GM21528 (cell line): Measurements from ENCODE around the gene PHOX2B.

Experiments
- ATAC-seq: cut with Tn5 transposase; IDR thresholded peaks from one replicate; pipeline ENCODE4 v1.9.1; 2021; ENCODE audit warnings: mild to moderate bottlenecking, moderate library complexity; ENCODE audit not compliant: unreplicated experiment, low FRiP score

Gene PHOX2B

DNA sequence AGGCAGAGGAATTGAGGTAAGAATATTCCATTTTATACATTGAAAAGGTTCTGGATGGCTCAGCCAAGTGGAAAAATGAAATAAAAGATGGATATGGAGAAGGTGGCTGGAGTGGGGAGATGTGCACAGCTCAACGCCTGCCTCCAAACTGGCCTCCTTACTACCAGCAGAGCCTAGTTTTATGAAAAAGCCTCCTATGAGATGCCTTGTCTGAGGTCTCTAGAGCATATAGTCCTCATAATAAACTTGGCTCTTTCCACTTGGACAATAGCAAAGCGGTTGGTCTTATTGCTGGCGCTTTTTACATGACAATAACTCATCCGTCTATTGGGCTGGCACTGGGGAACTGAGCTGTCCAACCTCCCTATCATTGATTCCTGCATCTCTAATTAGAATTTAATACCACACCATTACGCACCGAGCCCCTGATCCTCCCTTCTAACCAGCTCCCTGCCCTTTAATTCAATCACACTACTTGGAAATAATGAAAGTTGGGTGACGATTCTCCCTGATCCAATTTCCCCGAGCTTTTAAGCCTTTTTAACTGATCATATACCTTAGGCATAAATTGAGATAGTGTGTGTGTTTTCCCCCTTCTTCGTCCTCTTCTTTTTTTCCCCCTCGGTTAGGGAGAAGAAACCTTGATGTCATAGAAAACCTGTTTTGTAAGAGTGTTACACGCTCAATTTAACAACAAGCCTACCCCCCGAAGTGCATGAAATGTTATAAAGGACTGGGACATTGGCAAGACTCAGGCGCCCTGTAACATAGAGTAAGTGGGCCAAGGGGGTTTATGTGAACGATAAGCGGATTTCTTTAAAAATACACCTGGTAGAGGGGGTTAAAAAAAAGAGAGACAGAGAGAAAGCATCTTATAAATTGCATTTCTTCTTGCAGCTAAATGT, at the start of gene PHOX2B:
PHOX2B (minus strand) TSS at position 155 of the 905 bp plus-strand sequence; CDS start at position 40, 115 bp downstream.
- no peak for ATAC-seq

DNA sequence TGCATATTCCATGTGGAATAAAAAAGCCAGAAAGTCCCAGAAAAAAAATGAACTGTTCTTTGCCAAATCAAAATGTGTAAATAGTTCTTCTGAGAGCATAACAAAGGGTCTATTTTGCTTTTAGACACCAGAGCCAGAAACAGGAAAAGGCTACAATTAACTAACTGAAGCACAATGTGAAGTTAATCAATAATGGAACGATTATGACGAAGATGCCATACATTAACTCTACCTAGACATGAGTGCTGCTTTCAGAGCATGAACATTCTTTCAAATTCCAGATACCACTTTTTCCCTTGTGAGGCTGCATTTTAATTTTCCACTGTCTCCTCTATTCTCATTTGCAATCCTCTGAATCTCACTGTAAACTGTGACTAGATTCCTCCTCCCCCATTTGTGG, 48.7 kb upstream of the PHOX2B start:
- no peak for ATAC-seq

DNA sequence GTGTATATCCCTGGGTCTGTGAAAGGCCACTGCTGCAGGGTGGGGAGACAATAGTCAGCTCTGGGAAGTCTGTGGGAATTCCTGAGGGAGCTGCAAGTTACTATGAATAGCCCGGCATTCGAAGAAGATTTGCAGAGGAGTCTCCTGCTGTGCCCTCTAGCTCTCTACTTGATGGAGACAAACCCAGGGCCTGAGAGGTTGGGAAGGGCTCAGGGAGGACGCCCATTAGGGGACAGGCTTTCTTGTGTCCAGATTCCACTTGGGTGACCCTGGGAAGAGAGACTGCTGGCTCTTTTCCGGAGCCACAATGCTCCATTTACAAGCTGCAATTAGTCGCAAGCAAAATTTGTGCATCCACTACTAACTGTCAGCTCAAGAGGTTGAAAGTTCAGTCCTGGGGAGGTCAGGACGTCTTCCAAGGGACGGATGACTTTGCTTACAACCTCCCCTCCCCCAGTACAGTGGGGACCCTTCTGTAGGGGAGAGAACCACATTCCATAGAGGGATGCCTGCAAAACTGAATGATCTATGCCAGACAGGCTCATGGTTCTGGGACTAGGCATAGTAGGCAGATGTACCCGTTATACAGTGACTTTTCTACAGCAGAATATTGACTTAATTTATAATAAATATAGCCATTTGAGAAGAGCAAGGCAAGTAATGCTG, 48.2 kb upstream of the PHOX2B start:
- ATAC-seq, result no peak

DNA sequence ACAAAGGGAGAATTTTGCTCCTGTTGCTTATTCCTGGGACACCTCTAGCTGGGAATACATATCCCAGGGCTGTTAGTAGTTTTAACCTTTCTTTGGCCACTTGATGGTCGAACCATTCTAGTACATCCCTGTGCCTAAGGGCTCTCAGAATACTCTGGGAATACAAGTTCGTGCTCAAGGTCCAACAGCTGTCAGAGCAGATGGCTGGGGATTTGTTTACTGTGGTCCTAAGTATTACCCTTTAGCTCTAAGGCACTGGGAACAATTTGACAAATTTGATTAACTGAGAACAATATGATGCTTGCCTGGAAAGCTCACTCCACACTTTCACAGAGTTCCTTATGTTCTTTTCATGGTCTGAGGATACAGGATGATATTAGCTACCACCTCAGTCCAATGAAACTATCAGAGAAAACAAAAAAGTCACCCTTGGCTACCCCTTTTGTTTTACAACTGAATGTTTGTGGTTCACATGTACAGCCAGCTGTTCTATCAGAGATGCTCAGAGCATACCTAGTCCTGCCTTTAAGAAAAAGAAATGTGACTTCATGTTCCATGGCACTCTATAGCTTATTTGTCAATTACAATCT, 47.4 kb upstream of the PHOX2B start:
- no peak for ATAC-seq

DNA sequence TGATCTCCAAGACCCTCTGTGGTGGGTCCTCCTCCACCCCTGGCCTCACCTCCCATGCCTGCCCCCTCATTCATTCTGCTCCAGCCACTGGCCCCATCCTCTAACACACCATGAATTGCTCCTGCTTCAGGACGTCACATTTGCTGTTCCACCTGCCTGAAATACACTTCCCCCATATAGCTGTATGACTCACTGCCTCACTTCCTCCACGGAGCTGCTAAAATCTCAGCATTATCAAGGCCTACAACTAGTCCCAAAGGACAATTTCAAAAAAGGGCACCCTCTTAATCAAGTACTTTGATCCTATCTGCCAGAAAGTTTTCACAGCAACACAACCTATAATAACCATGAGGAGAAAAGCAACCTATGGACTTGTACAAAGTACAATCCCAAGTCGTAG, 43.6 kb upstream of the PHOX2B start:
- ATAC-seq, result no peak

DNA sequence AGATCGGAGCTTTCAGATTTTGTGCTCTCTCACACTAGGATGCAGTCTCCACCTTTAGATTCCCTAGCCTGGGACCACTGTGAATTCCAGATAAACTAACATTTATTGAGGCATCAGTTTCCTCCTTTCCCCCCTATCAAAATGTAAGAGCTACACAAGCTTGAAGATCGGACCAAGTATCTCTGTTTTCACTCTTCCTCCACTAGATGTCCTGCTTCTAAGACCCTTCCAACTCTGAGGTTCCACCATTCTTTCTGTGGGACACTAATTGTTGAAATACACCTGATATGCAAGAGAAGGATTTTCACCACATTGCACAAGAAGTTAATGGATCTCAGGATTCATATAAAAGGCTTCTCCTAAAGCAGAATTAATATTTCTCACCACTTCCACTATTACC, 43.0 kb upstream of the PHOX2B start:
- no peak for ATAC-seq

DNA sequence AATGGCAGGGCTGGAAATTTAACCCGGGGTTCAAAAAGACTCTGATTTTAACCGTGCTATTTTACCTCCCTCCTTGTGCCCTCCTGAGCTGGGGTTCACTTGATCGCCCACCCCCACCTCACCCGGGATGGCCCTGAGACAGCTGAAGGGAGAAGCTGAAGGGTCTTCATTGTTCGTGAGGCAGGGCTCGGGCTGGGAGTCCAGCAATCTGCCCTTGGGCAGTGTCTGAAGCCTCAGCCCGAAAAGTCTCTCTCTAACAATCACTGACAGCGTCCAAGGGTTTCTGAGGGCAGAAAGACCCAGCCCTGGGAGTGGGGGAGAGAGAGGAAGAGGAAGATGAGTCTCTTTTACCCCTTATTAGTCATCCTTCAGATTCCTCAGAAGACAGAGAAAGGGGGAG, 39.4 kb upstream of the PHOX2B start:
- ATAC-seq, result no peak

DNA sequence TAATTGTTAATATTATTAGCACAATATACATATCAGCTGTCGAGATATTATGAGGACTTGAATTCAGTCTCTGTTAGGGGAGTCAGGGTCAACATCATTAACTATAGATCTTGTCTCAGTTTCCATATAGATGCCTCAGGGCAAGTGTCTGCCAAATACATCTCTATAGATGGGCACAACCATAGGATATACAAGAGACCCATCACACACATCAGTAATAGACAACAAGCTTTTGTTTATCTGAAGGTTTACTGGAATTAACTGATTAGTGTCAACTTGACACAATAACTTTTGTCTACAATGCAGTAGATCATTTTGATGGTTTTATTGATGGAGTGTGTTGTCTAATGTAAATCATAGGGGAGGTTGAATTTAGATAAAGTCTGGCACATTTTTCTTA, 37.1 kb upstream of the PHOX2B start:
- no peak for ATAC-seq

DNA sequence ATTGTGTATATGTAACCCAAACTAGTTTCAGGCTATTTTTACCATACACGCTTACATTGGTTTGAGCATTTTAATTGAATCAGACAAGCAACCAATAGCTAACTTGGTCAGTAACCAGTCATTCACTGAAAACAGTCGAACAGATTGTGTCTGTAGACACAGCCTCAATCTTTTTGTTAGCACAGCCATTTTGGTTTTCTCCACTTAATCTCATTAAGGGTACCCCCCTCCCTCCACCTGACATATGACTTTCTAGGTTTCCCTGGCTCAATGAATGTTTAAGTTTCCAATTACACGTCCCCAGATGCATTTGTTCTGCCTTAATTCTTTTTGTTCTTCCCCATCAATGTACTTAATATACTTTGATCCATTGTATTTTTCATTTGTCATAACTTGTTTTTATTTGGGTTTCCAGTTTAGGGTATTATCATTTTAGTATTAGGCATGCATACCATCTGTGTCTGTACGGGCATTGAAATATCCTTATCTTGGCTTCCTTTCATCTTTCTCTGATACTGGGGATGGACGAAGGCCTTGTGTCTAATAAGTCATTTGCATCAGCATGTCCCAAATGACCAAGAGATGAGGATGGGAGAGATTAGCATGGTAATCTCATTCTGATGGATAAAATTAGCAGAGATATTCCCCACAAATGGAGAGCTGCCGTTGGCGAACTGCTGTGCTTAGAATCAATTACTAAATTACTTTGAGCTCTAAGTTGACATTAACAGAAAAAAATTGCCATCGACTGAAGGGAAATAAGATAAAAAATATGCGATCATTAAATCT, 35.9 kb upstream of the PHOX2B start:
- ATAC-seq, result no peak

DNA sequence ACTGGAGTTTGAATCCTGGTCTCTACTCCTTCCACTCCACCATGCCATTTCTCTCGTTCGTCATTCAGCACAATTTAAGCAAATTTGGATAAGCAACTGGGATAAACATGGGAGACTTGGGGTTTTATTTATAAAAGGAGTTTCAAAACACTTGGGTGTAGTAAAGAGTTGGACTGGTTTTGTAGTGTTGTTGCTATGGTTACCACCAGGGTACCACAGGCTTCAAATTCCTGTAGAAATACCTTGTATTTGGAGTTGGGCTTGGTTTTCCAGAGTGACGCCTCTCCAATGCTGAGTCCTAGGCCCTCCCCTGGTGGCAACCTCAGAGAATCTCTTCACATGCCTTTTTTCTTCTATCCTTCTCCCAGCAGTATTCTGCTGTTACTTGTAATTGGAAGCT, 27.9 kb upstream of the PHOX2B start:
- ATAC-seq, result no peak

DNA sequence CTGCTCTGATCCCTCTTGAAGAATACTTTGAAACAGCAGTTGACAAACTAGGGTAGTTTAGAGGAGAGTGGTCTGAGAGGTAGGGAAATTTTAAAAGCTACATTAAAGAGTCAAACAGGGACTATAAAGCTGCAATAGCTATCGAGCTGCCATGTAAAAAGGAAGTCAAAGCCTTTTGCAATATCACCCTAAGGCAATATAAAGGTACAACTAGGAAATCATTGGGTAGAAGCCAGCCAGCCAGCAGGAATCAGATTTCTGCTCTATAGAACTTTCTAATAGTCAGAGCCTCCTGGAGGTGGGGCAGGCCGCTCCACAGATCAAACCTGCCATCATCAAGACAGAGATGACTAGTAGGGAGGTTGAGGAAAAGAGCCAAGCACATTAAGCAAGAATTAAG, 15.2 kb upstream of the PHOX2B start:
- ATAC-seq, result no peak

DNA sequence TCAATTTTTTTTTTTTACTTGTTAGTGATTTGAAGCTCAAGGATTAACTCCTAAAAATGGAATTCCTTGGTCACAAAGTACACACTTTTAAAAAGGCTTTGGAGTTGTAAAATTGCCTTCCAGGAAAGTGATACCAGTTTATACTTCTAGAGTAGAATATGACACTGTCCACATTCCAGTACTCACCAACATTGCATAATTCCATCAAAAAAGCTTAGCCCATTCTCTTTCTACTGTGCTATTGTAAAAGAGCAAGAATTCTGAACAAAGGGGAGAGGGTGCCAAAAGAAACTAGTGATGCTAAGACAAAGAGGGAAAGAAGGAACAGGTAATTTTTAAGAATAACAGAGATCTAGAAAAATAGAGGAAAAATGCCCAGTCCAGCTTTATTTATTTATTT, 10.4 kb upstream of the PHOX2B start:
- ATAC-seq, result no peak

DNA sequence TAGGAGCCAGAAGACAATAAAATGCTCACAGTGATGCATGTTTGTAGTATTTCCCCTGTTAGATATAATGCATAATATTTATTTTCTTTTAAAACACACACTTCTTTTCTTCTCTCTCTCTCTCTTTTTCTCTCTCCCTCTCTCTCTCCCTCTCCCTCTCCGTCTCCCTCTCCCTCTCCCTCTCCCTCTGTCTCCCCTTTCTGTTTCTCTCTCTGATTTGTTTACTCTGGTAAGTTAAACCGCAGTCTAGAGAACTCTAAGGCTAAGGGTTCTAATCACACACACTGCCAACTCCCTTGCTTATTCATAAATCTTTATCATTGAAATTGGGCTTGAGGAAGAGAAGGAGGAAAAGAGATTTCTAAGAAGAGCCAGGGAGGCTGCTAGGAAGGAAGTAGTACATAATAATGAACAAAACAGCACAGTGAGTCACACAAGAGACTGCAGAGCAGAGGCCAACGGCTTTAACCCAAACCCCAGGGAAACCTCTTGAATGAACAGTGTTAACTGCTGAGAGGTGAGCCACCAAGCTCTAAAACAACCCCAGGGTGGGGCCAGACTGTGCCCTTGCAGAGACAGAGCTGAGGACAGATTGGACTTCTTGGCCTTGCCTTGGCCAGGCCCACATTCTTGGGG, 9.1 kb upstream of the PHOX2B start:
- ATAC-seq, result no peak

DNA sequence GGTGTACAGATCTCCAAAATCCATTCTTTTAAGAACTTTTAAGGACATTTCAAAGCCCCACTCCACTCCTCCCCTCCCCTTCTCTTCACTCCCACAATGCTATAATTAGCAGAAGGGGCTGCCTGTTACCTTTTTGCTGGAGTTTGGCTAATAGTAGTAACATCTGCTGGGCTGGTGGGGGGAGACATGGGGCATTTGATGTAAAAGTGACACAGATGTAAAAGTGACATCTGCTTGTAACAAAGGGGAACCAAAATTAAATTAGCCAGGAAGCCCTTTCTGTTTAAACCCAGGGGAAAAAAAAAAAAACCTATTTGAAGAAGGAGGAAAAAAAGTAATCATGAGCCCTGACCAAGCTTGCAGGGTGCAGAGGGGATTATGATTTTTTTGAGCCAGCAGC, 5.4 kb upstream of the PHOX2B start:
- no peak for ATAC-seq

DNA sequence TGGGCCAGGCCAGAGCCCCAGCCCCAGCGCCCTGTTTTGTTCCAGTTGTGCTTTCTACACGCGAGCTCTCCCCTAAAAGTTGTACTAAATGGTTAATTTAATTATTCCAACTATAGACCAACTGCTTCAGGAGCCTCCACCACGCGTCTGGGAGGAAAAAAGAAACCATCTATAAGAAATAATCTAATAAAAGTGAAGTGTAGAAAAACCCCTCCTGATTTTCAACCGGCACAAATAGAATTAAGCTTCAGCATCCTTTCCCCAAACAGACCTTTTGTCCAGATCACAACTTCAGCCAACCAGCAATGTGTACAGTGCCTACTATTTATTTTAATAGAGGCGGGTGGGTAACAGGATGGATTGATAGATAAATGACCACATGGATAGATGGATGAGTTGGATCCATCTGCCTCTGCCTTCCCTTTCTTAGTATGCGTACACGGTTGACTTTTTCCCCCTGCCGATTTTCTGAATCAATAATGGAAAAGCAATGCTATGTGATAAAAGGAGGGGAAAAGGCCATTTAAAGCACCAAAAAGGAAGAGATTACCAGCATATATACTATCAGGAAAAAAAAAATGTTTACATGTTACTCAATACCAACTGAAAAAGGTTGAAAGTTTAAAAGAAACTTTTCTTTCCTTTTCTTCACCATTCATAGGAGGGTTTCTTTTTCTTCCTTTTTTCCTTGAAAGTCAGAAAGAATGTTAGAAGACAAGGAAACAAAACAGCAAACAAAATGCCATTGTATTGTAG, 3.7 kb upstream of the PHOX2B start:
- no peak for ATAC-seq

DNA sequence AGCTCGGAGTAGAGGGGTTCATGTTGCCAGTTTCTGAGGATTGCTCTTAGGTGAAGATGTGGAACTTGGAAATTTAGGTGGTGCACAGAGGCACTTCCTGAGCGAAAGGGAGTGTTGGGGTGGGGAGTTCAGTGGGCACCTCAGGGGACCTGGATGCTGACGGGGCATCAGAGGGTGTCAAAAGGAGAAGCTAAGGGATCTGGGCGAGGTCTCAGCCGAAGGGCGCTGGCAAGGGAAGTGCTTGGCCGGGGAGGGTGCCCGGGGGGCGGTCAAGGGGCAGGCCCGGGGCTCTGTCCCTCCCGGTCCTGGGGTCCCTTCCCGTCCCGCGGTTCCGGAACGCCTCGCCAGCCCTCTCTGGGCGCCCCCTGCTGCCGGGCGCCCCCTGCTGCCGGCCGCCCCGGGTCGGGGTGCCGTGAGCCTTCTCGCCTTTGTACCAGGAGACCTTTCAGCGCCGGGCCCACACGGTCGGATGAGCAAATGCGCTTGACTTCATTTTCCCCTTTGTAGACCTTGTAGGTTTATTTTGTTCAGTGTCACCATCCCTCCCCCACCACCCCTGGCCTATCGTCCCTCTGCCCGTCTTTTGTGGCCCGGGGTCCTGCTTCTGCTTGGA, 3.0 kb upstream of the PHOX2B start:
- ATAC-seq, result no peak

DNA sequence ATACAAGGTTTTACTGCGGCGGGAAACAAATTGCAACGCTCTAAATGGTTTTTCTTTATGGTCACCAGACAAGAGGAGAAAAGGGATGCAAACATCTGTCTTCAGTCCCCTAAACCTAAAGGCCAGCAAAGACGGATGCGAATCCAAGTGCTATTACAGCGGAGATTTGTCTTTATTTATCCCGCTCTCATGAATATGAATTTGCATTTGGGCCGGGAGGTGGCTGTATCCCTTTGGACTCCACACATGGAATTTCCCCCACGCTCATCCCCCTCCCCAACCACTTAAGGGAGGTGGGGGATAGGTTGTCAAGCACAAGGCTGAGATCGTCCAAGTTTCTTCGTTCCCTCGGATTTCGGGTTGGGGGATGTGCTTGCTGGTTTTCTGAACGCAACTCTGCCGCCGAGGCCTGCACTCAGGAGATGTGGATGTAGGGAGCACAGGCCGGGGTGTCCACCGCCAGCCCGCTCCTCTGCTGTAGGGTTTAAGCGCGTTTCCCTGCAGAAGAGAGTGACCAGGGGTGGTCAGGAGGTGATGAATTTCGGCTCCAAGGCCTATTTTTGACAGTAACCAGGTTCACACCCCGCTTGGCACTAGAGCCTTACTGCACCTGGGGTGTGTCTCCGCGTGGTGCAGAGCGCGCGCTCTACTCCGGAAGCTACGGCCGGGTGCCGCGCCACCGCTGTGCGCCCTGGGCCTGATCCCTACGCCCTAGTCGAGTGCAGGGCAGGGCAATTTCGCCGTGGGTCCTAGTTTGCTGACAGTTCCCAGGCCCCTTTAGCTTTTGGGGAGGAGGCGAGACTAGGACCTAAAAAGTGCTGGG, 2.3 kb upstream of the PHOX2B start:
- ATAC-seq, result no peak

DNA sequence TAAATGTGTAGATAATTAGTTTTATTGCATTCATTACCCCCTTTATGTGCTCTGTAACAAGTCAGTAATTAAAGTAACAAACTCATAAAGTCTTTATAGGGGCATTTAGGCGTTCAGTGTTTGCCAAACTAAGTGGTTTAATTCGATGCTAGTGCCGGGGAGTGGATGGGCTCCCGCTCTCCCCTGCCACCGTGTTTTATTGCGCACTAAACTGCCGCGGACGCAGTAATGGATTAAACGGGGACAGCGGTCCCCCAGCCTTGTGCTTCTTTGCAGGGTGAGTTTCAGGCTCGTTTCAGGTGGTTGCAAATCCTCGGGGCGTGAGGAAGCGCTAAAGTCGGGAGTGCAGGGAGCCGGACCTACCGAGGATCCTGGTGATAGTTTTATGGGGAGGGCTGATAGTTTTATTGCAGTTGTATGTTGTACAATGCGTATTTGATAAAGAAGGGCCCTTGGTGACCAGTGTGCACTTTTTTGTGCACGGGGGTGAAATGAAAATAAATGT, 1.6 kb upstream of the PHOX2B start:
- ATAC-seq, result no peak
